T-cell (primary cell): ENCODE measurements around the gene CUBN. TPM values are rescaled to one million over a fixed set of nuclear protein-coding genes. Genes with fewer than 3 reads are reported as not detected.

ENCODE experiments used
- ATAC-seq, 4 experiments: fragments of 200-7000 bp in 3 of 4; fragments of 150-1000 bp in 1 of 4; cut with Tn5 transposase; replicated peaks in 1 of 4; 1 replicate in 3 of 4; 2 replicates in 1 of 4; pipeline ENCODE4 v1.10.0; 2021; ENCODE audit warnings: moderate library complexity in 3 of 4, mild to moderate bottlenecking in 2 of 4, moderate number of reproducible peaks in 1 of 4
- CTCF ChIA-PET, 2 donors: fragments of 300-600 bp; sonication (Branson Sonifier 250); formaldehyde crosslinking; loops; one replicate each; lab custom pipeline; 2022; ENCODE audit warnings: antibody characterized with exemption in 2 of 2; lab: Charles Lee
- POLR2A ChIA-PET, 2 donors: fragments of 300-600 bp; sonication (Branson Sonifier 250); formaldehyde crosslinking; loops; one replicate each; lab custom pipeline; 2022; ENCODE audit warnings: antibody characterized with exemption in 2 of 2; lab: Charles Lee
- DNase-seq, 35 experiments: peaks; one replicate each; pipeline versions ENCODE4 v3.0.0 to v3.0.0-alpha.2; 2013 to 2023
- H3K27ac ChIP-seq: one replicate; pipeline ENCODE4 v1.5.1; 2013; ENCODE audit warnings: low read length
- H3K27me3 ChIP-seq, 2 experiments: replicated peaks in 1 of 2; 1 replicate in 1 of 2; 2 replicates in 1 of 2; pipeline versions ENCODE4 v1.6.1 to v1.7.0; 2013; ENCODE audit warnings: low read length in 1 of 2, mixed read lengths in 1 of 2; ENCODE audit not compliant: control insufficient read depth in 2 of 2, insufficient read depth in 2 of 2; ENCODE audit errors: extremely low read depth in 1 of 2
- H3K36me3 ChIP-seq, 2 donors: 1 replicate in 1 of 2; 2 replicates in 1 of 2; pipeline versions ENCODE4 v1.6.1 to v1.7.0; 2013; ENCODE audit warnings: low read length in 1 of 2; ENCODE audit not compliant: control insufficient read depth in 2 of 2, insufficient read depth in 1 of 2; ENCODE audit errors: extremely low read depth in 1 of 2
- H3K4me1 ChIP-seq, 2 experiments: 1 replicate in 1 of 2; 2 replicates in 1 of 2; pipeline versions ENCODE4 v1.6.1 to v1.7.0; 2013; ENCODE audit warnings: low read length in 2 of 2, mixed read lengths in 1 of 2; ENCODE audit not compliant: insufficient read depth in 2 of 2, control insufficient read depth in 1 of 2; ENCODE audit errors: extremely low read depth in 1 of 2
- H3K4me3 ChIP-seq, 2 donors: 1 replicate in 1 of 2; 2 replicates in 1 of 2; pipeline versions ENCODE4 v1.5.1 to v1.7.0; 2013; ENCODE audit warnings: mild to moderate bottlenecking in 2 of 2, low read length in 1 of 2, moderate library complexity in 1 of 2; ENCODE audit not compliant: control insufficient read depth in 1 of 2; ENCODE audit errors: extremely low read depth in 1 of 2
- H3K9me3 ChIP-seq: 2 replicates; pipeline ENCODE4 v1.7.0; 2013
- H3K27ac Mint-ChIP-seq, 2 donors: one replicate each; pipeline ENCODE4 v1.8.0; 2020 to 2021; ENCODE audit warnings: mild to moderate bottlenecking in 2 of 2, mixed read lengths in 2 of 2
- H3K27me3 Mint-ChIP-seq, 2 donors: one replicate each; pipeline ENCODE4 v1.8.0; 2021 to 2022; ENCODE audit warnings: mixed read lengths in 2 of 2
- H3K36me3 Mint-ChIP-seq: one replicate; pipeline ENCODE4 v1.8.0; 2021; ENCODE audit warnings: mixed read lengths
- H3K4me1 Mint-ChIP-seq, 3 donors: one replicate each; pipeline ENCODE4 v1.8.0; 2020 to 2022; ENCODE audit warnings: mixed read lengths in 3 of 3, mild to moderate bottlenecking in 1 of 3
- H3K4me3 Mint-ChIP-seq, 3 donors: one replicate each; pipeline ENCODE4 v1.8.0; 2020 to 2022; ENCODE audit warnings: mild to moderate bottlenecking in 3 of 3, mixed read lengths in 3 of 3, moderate library complexity in 3 of 3
- H3K9me3 Mint-ChIP-seq, 3 donors: one replicate each; pipeline ENCODE4 v1.8.0; 2020 to 2022; ENCODE audit warnings: mixed read lengths in 3 of 3
- WGBS: methylation state at CpG from one replicate; pipeline ENCODE4 v1.1.5; 2013; ENCODE audit warnings: missing lambda C conversion rate; ENCODE audit not compliant: insufficient coverage; 5-methylcytosine and 5-hydroxymethylcytosine counted together
- total RNA-seq, 35 experiments: library from RNA in 6 of 35; stranded (reverse) in 6 of 35; fragments of 120-200 nt in 1 of 35; gene quantifications; one replicate each; pipeline versions ENCODE4 v1.2.1 to v1.2.4 and lab custom pipeline; 2013 to 2026

Gene CUBN
- total RNA-seq, 5 donors from 2014 or later (not counting 1 experiment from before 2014, with no cell fraction given), result 6.3 to 11.4 (median 8.6) TPM

GRCh38 chr10:17003651-17004286 lies 125.8 kb downstream of the CUBN start:
- CTCF ChIA-PET, result interaction anchor here in 1 of 2 donors (0.6 to 1.0 kb wide), 3 partner anchors 31 to 256 kb away, joined by 3 read pairs; partner anchors contain the start of gene RSU1
- H3K9me3 Mint-ChIP-seq, result no peaks in the 10 kb centered on the region
- H3K36me3 Mint-ChIP-seq, result no peaks in the 10 kb centered on the region
- peaks cover 39 to 43% of the 10 kb centered on the region in 2 experiments for H3K4me1 ChIP-seq
- no peaks in the 10 kb centered on the region for H3K27me3 ChIP-seq
- peak overlapping the region; percentile 19 to 41 for H3K27ac Mint-ChIP-seq
- H3K9me3 ChIP-seq, result no peaks in the 10 kb centered on the region
- POLR2A ChIA-PET, result interaction anchor here in 1 of 2 donors (0.7 to 1.5 kb wide), 2 partner anchors 61 to 197 kb away, joined by 6 to 9 read pairs; partner anchors contain the start of gene TRDMT1
- peak overlapping the region in 1 of 3 donors; percentile 26 for H3K4me3 Mint-ChIP-seq
- WGBS, result 85% methylated on average over 7 of the region's 7 CpGs
- no peak overlapping the region for H3K27ac ChIP-seq
- H3K27me3 Mint-ChIP-seq, result no peaks in the 10 kb centered on the region
- no peak for DNase-seq
- H3K4me3 ChIP-seq, result no peak overlapping the region
- H3K36me3 ChIP-seq, result no peaks in the 10 kb centered on the region
- no peak for ATAC-seq
- peaks cover 53 to 79% (median 72%) of the 10 kb centered on the region in 3 donors for H3K4me1 Mint-ChIP-seq

- H3K27me3 Mint-ChIP-seq, result no peaks in the 10 kb centered on the region
- Histone ChIP-seq H3K27me3 (no peaks in the 10 kb centered on the region), H3K36me3 (no peaks in the 10 kb centered on the region), H3K4me1 (peaks cover 34 to 37% of the 10 kb centered on the region in 2 experiments), H3K4me3 (no peak overlapping the region), H3K27ac (peak overlapping the region; percentile 70), H3K9me3 (no peaks in the 10 kb centered on the region)
- no peaks in the 10 kb centered on the region for H3K36me3 Mint-ChIP-seq
- no peaks in the 10 kb centered on the region for H3K9me3 Mint-ChIP-seq
- H3K4me1 Mint-ChIP-seq, result peaks cover 47 to 74% (median 66%) of the 10 kb centered on the region in 3 donors
- CTCF ChIA-PET, result interaction anchor here in 1 of 2 donors (0.9 to 1.4 kb wide), 3 partner anchors 198 to 227 kb away, joined by 3 to 5 read pairs (median 4); partner anchors contain the start of gene TRDMT1
- peak overlapping the region; percentile 26 to 59 (median 42) for H3K4me3 Mint-ChIP-seq
- peak overlapping the region; percentile 82 to 89 for H3K27ac Mint-ChIP-seq
- DNase-seq (peak in 34 of 35 experiments; percentile 13 to 86 (median 56)), ATAC-seq (peak; percentile 87 to 94 (median 91))
- POLR2A ChIA-PET, result interaction anchor here (0.6 to 1.5 kb wide), 12 partner anchors 17 to 227 kb away, joined by 3 to 14 read pairs (median 5); partner anchors contain the start of gene TRDMT1 (in 1 of the 2)
- 0% methylated on average over 4 of the region's 7 CpGs for WGBS
These were observed 126.5 kb downstream of the CUBN start for GRCh38 chr10:17003151-17003550.

- ChIA-PET CTCF (interaction anchor here in 1 of 2 donors (0.9 to 1.4 kb wide), 3 partner anchors 199 to 228 kb away, joined by 3 to 5 read pairs (median 4); partner anchors contain the start of gene TRDMT1), POLR2A (interaction anchor here (0.6 to 1.5 kb wide), 12 partner anchors 18 to 228 kb away, joined by 3 to 14 read pairs (median 5); partner anchors contain the start of gene TRDMT1 (in 1 of the 2))
- WGBS, result 7% methylated on average over 4 of the region's 8 CpGs
- Mint-ChIP-seq H3K4me1 (peaks cover 37 to 64% (median 57%) of the 10 kb centered on the region in 3 donors), H3K4me3 (peak overlapping the region; percentile 10 to 59 (median 14)), H3K9me3 (no peaks in the 10 kb centered on the region), H3K36me3 (no peaks in the 10 kb centered on the region), H3K27ac (peak overlapping the region; percentile 82 to 89), H3K27me3 (no peaks in the 10 kb centered on the region)
- H3K27ac ChIP-seq, result peak overlapping the region; percentile 70
- H3K4me1 ChIP-seq, result peaks cover 25 to 27% of the 10 kb centered on the region in 2 experiments
- no peaks in the 10 kb centered on the region for H3K9me3 ChIP-seq
- H3K27me3 ChIP-seq, result no peaks in the 10 kb centered on the region
- no peaks in the 10 kb centered on the region for H3K36me3 ChIP-seq
- H3K4me3 ChIP-seq, result no peak overlapping the region
- ATAC-seq (peak in 2 of 4 experiments; percentile 5 to 59), DNase-seq (peak in 19 of 35 experiments; percentile 10 to 87 (median 29))
These were observed 127.5 kb downstream of the CUBN start for GRCh38 chr10:17001961-17002749.

GRCh38 chr10:17001297-17001744 lies 128.3 kb downstream of the CUBN start:
- Mint-ChIP-seq H3K4me1 (peaks cover 39 to 62% (median 55%) of the 10 kb centered on the region in 3 donors), H3K9me3 (no peaks in the 10 kb centered on the region), H3K27ac (no peak overlapping the region), H3K4me3 (peak overlapping the region in 1 of 3 donors; percentile 21), H3K36me3 (no peaks in the 10 kb centered on the region), H3K27me3 (no peaks in the 10 kb centered on the region)
- no peaks in the 10 kb centered on the region for H3K36me3 ChIP-seq
- peaks cover 25 to 27% of the 10 kb centered on the region in 2 experiments for H3K4me1 ChIP-seq
- H3K9me3 ChIP-seq, result no peaks in the 10 kb centered on the region
- ATAC-seq (no peak), DNase-seq (no peak)
- WGBS, result 90% methylated on average over 6 of the region's 9 CpGs
- H3K27ac ChIP-seq, result no peak overlapping the region
- CTCF ChIA-PET, result no interaction called here
- POLR2A ChIA-PET, result no interaction called here
- H3K4me3 ChIP-seq, result no peak overlapping the region
- H3K27me3 ChIP-seq, result no peaks in the 10 kb centered on the region

- no peaks in the 10 kb centered on the region for H3K27me3 Mint-ChIP-seq
- H3K27ac ChIP-seq, result no peak overlapping the region
These were observed 129.8 kb downstream of the CUBN start for GRCh38 chr10:16999665-17000451.

More at GRCh38 chr10:16999665-17000451, 129.8 kb downstream of the CUBN start:
- H3K9me3 Mint-ChIP-seq, result no peaks in the 10 kb centered on the region
- Histone ChIP-seq H3K27me3 (no peaks in the 10 kb centered on the region), H3K36me3 (no peaks in the 10 kb centered on the region), H3K4me3 (no peak overlapping the region), H3K4me1 (peaks cover 29 to 33% of the 10 kb centered on the region in 2 experiments), H3K9me3 (no peaks in the 10 kb centered on the region)
- no CpG with 5 or more reads among the region's 10 CpGs for WGBS
- no peak for DNase-seq
- CTCF ChIA-PET, result interaction anchor here in 1 of 2 donors (0.6 kb wide), 1 partner anchor 10 kb away, joined by 5 read pairs; no protein-coding TSS in a partner anchor
- no peaks in the 10 kb centered on the region for H3K36me3 Mint-ChIP-seq
- POLR2A ChIA-PET, result no interaction called here
- H3K4me1 Mint-ChIP-seq, result peaks cover 43 to 58% (median 50%) of the 10 kb centered on the region in 3 donors
- no peak overlapping the region for H3K4me3 Mint-ChIP-seq
- peak overlapping the region in 1 of 2 donors; percentile 34 for H3K27ac Mint-ChIP-seq
- ATAC-seq, result no peak
